IMR-90 (cell line): ENCODE data around the gene S1PR5. TPM values are rescaled to one million over a fixed set of nuclear protein-coding genes. Genes with fewer than 3 reads are reported as not detected.

Experiments used
- ATAC-seq: fragments of 200-7000 bp; cut with Tn5 transposase; 2 replicates; pipeline ENCODE4 v1.9.1; 2020; ENCODE audit warnings: low read depth, mild to moderate bottlenecking, moderate library complexity
- BruUV-seq: library from RNA; stranded (reverse); fragments of 400-500 nt; replicated peaks from 2 replicates; lab custom pipeline; 2021; lab: Mats Ljungman, UMichigan
- CTCF ChIA-PET: fragments of 300-600 bp; formaldehyde crosslinking; extraction: SDS; loops from one replicate; lab custom pipeline; 2021; ENCODE audit warnings: antibody characterized with exemption; lab: Yijun Ruan, JAX
- POLR2A ChIA-PET: fragments of 300-600 bp; sonication (Branson Sonifier 250); formaldehyde crosslinking; loops from one replicate; lab custom pipeline; 2022; ENCODE audit warnings: antibody characterized with exemption; ENCODE audit not compliant: unreplicated experiment; lab: Charles Lee
- DNase-seq: peaks from one replicate; pipeline ENCODE4 v3.0.0; 2013
- H2AFZ ChIP-seq: replicated peaks from 2 replicates; pipeline ENCODE3; 2013; ENCODE audit warnings: low read length, mild to moderate bottlenecking; ENCODE audit not compliant: poor library complexity
- H2AK5ac ChIP-seq: 2 replicates; pipeline ENCODE4 v1.6.1; 2013; ENCODE audit warnings: low read depth, low read length, inconsistent platforms
- H2AK9ac ChIP-seq: replicated peaks from 2 replicates; pipeline ENCODE3; 2013; ENCODE audit warnings: mild to moderate bottlenecking, low read depth, low read length, moderate library complexity; ENCODE audit not compliant: poor library complexity
- H2BK120ac ChIP-seq: 2 replicates; pipeline ENCODE4 v1.6.1; 2013; ENCODE audit warnings: low read depth, low read length, inconsistent platforms
- H2BK15ac ChIP-seq: 3 replicates; pipeline ENCODE4 v1.6.1; 2013; ENCODE audit warnings: low read depth, low read length, inconsistent platforms
- H2BK20ac ChIP-seq: 2 replicates; pipeline ENCODE4 v1.6.1; 2013; ENCODE audit warnings: low read depth, mild to moderate bottlenecking, inconsistent platforms, low read length, moderate library complexity
- H2BK5ac ChIP-seq: 2 replicates; pipeline ENCODE4 v1.6.1; 2013; ENCODE audit warnings: mild to moderate bottlenecking, low read depth, low read length, inconsistent platforms; ENCODE audit not compliant: poor library complexity, severe bottlenecking
- H3K14ac ChIP-seq: replicated peaks from 2 replicates; pipeline ENCODE4 v1.6.1; 2013; ENCODE audit warnings: low read depth, low read length, inconsistent platforms
- H3K18ac ChIP-seq: 2 replicates; pipeline ENCODE4 v1.6.1; 2013; ENCODE audit warnings: low read depth, low read length, control low read depth
- H3K23ac ChIP-seq: 2 replicates; pipeline ENCODE4 v1.6.1; 2013; ENCODE audit warnings: low read depth, low read length, inconsistent platforms
- H3K27ac ChIP-seq: 2 replicates; pipeline ENCODE4 v1.5.1; 2013; ENCODE audit warnings: mild to moderate bottlenecking, control low read depth, low read length; ENCODE audit not compliant: insufficient read depth
- H3K27me3 ChIP-seq: 2 replicates; pipeline ENCODE4 v1.6.1; 2013; ENCODE audit warnings: low read length; ENCODE audit not compliant: control insufficient read depth, insufficient read depth
- H3K36me3 ChIP-seq: 2 replicates; pipeline ENCODE4 v1.6.1; 2013; ENCODE audit warnings: low read length, mixed read lengths; ENCODE audit not compliant: control insufficient read depth, insufficient read depth
- H3K4ac ChIP-seq: 2 replicates; pipeline ENCODE4 v1.6.1; 2013; ENCODE audit warnings: low read depth, low read length, inconsistent platforms
- H3K4me1 ChIP-seq: 2 replicates; pipeline ENCODE4 v1.6.1; 2013; ENCODE audit warnings: low read length, mixed read lengths; ENCODE audit not compliant: control insufficient read depth, insufficient read depth
- H3K4me2 ChIP-seq: 2 replicates; pipeline ENCODE4 v1.6.1; 2013; ENCODE audit warnings: low read depth, mild to moderate bottlenecking, control low read depth, low read length, moderate library complexity
- H3K4me3 ChIP-seq: 2 replicates; pipeline ENCODE4 v1.5.1; 2013; ENCODE audit warnings: low read depth, mild to moderate bottlenecking, control low read depth, low read length, moderate library complexity; ENCODE audit not compliant: insufficient read depth
- H3K56ac ChIP-seq: 2 replicates; pipeline ENCODE4 v1.6.1; 2013; ENCODE audit warnings: low read length, inconsistent platforms; ENCODE audit not compliant: insufficient read depth; ENCODE audit errors: extremely low read depth
- H3K79me1 ChIP-seq, 2 experiments: 2 replicates each; pipeline ENCODE4 v1.6.1; 2013; ENCODE audit warnings: low read length in 2 of 2, inconsistent platforms in 1 of 2, low read depth in 1 of 2
- H3K9ac ChIP-seq: 2 replicates; pipeline ENCODE4 v1.6.1; 2013; ENCODE audit warnings: low read depth, low read length, control low read depth
- H3K9me1 ChIP-seq: 2 replicates; pipeline ENCODE4 v1.6.1; 2013; ENCODE audit warnings: low read length, inconsistent platforms; ENCODE audit not compliant: insufficient read depth
- H3K9me3 ChIP-seq: 2 replicates; pipeline ENCODE4 v1.6.1; 2013; ENCODE audit warnings: low read length; ENCODE audit not compliant: control insufficient read depth, insufficient read depth
- H4K20me1 ChIP-seq: 2 replicates; pipeline ENCODE4 v1.6.1; 2013; ENCODE audit warnings: low read length, inconsistent platforms; ENCODE audit not compliant: insufficient read depth
- H4K5ac ChIP-seq: 2 replicates; pipeline ENCODE4 v1.6.1; 2013; ENCODE audit warnings: mild to moderate bottlenecking, low read depth, low read length, control low read depth
- H4K8ac ChIP-seq, 2 experiments: 2 replicates each; pipeline ENCODE4 v1.6.1; 2013; ENCODE audit warnings: low read depth in 2 of 2, low read length in 2 of 2, control low read depth in 1 of 2, inconsistent platforms in 1 of 2
- H4K91ac ChIP-seq: 2 replicates; pipeline ENCODE4 v1.6.1; 2013; ENCODE audit warnings: low read depth, low read length, inconsistent platforms; ENCODE audit not compliant: insufficient read depth
- CHD1 ChIP-seq: IDR thresholded peaks from 2 replicates; pipeline ENCODE4 v1.6.1; 2012; ENCODE audit warnings: low read depth, low read length, improper control_type of control experiment
- CTCF ChIP-seq: conservative IDR thresholded peaks from 2 replicates; pipeline ENCODE4 v1.5.1; 2012; ENCODE audit warnings: mild to moderate bottlenecking, low read depth, low read length, improper control_type of control experiment
- FOS ChIP-seq: fragments of 150-350 bp; IDR thresholded peaks from 2 replicates; pipeline ENCODE4 v1.6.1; 2016; ENCODE audit warnings: low read depth, low read length
- MAFK ChIP-seq: IDR thresholded peaks from 2 replicates; pipeline ENCODE4 v1.6.1; 2012; ENCODE audit warnings: low read depth, low read length, improper control_type of control experiment
- USF2 ChIP-seq: fragments of 150-350 bp; IDR thresholded peaks from 2 replicates; pipeline ENCODE4 v1.6.1; 2017; ENCODE audit warnings: mild to moderate bottlenecking, antibody characterized with exemption, low read length, low read depth
- WGBS, 2 experiments: methylation state at CpG; one replicate each; pipeline versions ENCODE4 v1.1.5 to v1.1.7; 2013; ENCODE audit warnings: missing lambda C conversion rate in 2 of 2; ENCODE audit not compliant: insufficient read length in 1 of 2; ENCODE audit errors: extremely low coverage in 2 of 2; 5-methylcytosine and 5-hydroxymethylcytosine counted together
- dilution Hi-C: fragments of 300-500 bp; cut with HindIII; formaldehyde crosslinking; loops from one replicate; pipeline ENCODE4 v1.14.3; 2018; ENCODE audit warnings: low sequenced_read_pairs; ENCODE audit not compliant: unreplicated experiment
- in situ Hi-C: fragments of 300-500 bp; cut with MboI; formaldehyde crosslinking; loops from 3 replicates; pipeline ENCODE4 v1.14.3; 2019; ENCODE audit warnings: low sequenced_read_pairs, inconsistent platforms, mixed read lengths
- intact Hi-C: fragments of 100-400 bp; cut with micrococcal nuclease; formaldehyde crosslinking; loops from 2 replicates; pipeline ENCODE4 v1.10.0; 2022
- polyA plus RNA-seq, 3 experiments: library from polyadenylated mRNA; depleted of rRNA; stranded (reverse); fragments of >200 nt; gene quantifications; 2 replicates each; pipeline ENCODE4 v1.2.3, GENCODE V29; 2012; ENCODE audit warnings: low replicate concordance in 1 of 3
- total RNA-seq: library from RNA; depleted of rRNA; stranded (reverse); fragments of >200 nt; gene quantifications from 2 replicates; pipeline ENCODE4 v1.2.3, GENCODE V29; 2012

The S1PR5 gene
- total and polyA plus RNA-seq, 2 of the 4 experiments (the other 2 are of a cell fraction): 0.36 to 0.55 TPM

DNA sequence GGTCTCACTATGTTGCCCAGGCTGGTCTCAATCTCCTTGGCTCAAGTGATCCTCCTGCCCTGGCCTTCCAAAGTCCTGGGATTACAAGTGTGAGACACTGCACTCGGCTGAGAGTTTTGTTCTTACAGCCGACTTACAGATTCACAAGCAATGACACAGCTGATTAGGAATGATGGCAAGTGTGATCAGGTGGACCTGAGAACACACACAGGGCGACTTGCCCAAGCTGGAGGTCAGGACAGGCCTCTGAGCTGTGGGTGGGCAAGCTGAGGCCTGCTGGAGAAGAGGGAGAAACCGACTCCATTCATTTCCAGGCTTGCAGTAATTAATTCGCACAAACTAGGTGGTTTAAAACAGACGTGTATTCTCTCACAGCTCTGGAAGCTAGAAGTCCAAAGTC is 18.4 kb upstream of the S1PR5 start:
- H4K91ac ChIP-seq: 0 out of 2 replicates have a peak overlapping the region, but pooled peaks have one; percentile 4
- DNase-seq (peak; percentile 36), ATAC-seq (no peak)
- no peak overlapping the region for H4K8ac ChIP-seq
- H3K9me3 ChIP-seq: peaks cover 2% of the 10 kb centered on the region; the same call in 1 of the 2 replicates
- intact Hi-C loops: no loop called here
- CTCF ChIA-PET: no interaction called here
- POLR2A ChIA-PET: no interaction called here
- no peak overlapping the region for H4K5ac ChIP-seq
- TF ChIP-seq FOS (no peak), CHD1 (no peak), CTCF (no peak), MAFK (no peak), USF2 (no peak)
- no peak overlapping the region for H3K9ac ChIP-seq
- H2AK9ac ChIP-seq: no peak overlapping the region
- dilution Hi-C loops: no loop called here
- no peak overlapping the region for H3K4me3 ChIP-seq
- BruUV-seq: no TSS peak
- H3K27me3 ChIP-seq: peaks cover 7% of the 10 kb centered on the region
- H2BK15ac ChIP-seq: no peak overlapping the region
- no peaks in the 10 kb centered on the region for H3K79me1 ChIP-seq
- H3K36me3 ChIP-seq: no peaks in the 10 kb centered on the region
- H3K4me2 ChIP-seq: no peak overlapping the region
- no peak overlapping the region for H3K27ac ChIP-seq
- H3K56ac ChIP-seq: no peak overlapping the region
- 35% methylated on average over 2 of the region's 6 CpGs; no CpG with 5 or more reads in 1 of the 2 experiments for WGBS, 2 experiments
- no peak overlapping the region for H2BK20ac ChIP-seq
- H4K20me1 ChIP-seq: no peaks in the 10 kb centered on the region
- no peak overlapping the region for H3K18ac ChIP-seq
- H2AK5ac ChIP-seq: no peak overlapping the region
- no peak overlapping the region for H3K14ac ChIP-seq
- no peak overlapping the region for H3K4ac ChIP-seq
- H3K9me1 ChIP-seq: no peaks in the 10 kb centered on the region
- in situ Hi-C loops: no loop called here
- H3K23ac ChIP-seq: no peak overlapping the region
- no peak overlapping the region for H2BK5ac ChIP-seq
- H2BK120ac ChIP-seq: no peak overlapping the region
- H3K4me1 ChIP-seq: no peaks in the 10 kb centered on the region
- H2AFZ ChIP-seq: peak overlapping the region; percentile 77
